Inferior parietal cortex (tissue), 1 donor: Measurements from ENCODE around the gene HOXA5.

ENCODE experiments used
- DNase-seq: peaks from one replicate; pipeline ENCODE4 v3.0.0-alpha.2; 2016; ENCODE audit errors: extremely low spot score

HOXA5 gene

DNA sequence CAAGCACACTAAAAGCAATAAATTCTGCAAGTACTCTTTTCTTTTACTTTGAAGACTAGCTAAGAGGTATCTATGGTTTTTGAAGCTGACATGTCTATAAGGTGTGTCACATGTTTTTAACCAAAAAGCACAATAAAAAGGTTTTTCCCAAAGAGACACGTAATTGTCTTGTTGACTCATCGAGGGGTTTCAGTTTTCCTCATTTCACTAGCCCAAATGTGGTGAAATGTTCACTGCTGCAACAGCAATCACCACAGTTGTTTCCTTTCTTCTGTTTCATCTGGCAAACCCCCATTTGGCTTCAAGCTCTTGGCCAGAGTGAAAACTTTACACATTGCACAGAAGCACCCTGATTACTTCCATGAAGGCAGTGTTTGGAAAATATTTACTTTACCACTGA lies 9.1 kb downstream of the HOXA5 start:
- DNase-seq, result no peak

DNA sequence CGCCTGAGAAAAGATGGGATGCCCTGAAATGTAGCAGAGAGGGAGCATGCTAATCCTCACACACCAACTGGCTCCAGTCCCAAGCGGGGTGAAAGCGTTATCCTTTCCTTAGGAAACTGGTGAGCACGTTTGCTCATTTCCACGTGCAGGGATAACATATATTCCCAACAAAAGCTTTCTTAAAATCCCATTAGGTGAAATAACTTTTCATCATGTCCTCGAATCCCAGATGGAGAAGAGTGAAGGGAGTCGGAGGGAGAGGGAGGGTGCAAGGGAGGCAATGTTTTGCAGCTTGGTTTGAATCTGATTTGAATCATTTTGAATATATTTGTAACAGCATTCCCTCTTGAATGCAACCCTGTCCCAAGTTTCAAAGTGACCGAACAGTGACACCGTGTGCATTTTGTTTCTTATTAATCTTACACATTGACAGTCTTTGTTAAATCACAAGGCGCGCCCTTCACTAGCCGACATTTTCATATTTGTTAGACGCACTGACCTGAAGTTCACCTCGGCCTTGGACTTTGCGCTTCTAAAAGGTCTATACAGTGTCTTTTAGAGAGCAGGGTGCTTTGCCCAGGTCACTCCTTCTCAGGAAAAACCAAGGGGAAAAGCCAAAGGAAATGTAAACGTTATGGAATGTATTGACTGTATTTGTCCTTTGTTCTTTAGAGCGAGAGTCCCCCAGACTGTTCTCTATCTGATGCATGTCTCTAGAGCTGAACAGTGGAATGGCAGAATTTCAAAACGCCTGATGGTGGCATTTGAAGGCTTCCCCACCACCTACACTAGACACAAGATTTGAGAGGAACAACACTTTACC lies 9.9 kb downstream of the HOXA5 start:
- no peak for DNase-seq

- DNase-seq, result no peak
Observed at GRCh38 chr7:27132978-27133377, 10.5 kb downstream of the HOXA5 start.

GRCh38 chr7:27132214-27132613 lies 11.3 kb downstream of the HOXA5 start:
- DNase-seq, result no peak

DNA sequence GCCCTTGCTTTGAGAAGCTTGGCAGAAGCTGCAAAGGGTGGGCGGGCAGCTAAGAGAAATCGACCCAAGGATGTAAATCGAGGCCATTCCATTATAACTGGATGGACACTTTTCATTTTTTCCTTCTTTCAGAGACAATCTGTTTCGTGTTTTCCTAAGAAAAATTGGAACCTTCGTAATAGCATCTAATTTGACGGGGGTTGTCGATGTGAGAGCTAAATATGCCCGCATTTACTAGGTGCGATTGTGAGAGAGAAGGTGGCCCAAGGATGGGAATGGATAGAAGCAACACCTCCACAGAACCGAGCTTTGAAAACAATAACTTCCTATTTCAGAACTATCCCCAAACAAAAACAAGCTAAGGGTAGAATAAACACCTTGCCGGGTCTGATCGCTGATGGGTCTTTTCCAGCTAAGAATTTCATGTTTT lies 12.1 kb downstream of the HOXA5 start:
- no peak for DNase-seq

GRCh38 chr7:27130540-27131389 lies 12.7 kb downstream of the HOXA5 start, which contains the start of gene HOXA4:
Gene HOXA4, minus strand, starts transcription at chr7:27130757. Its CDS starts 24 bp downstream, at chr7:27130733.
- DNase-seq, result no peak

DNA sequence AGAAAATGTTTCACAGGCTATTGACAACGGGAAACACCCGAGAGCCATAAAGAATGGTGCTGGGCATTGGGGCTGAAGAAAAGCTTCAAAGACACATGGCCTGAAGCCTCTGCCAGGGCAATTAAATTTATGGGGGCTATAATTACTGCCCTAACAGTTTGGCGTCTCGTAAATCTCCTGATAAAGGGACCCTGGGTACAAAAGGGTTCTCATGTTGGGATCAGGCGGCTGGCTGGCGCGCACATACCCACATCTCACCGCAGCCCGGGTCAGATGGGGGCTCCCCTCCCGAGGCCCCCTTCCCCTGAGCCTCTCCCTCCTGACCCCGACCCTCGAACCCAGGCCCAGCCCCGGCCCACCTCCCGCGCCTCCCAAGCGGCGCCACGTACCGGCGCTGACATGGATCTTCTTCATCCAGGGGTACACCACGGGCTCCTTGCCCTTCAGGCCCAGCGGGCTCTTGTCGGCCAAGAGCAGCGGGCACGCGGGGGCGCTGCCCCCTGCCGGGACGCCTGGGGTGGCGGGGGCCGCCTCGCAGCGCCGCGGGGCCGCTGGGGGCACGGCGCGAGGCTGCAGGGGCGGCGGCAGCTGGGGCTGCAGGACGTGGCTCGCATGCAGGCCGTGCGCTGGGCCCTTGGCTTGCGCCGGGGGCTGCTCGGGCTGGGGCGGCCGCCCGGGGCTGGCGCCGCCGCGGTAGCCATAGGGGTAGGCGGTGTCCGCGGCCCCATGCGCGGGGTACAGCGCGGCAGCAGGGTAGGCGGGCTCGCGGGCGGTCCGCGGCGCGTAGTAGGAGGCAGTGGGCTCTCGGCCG lies 13.5 kb downstream of the HOXA5 start:
- DNase-seq, result no peak

- no peak for DNase-seq
Observed at GRCh38 chr7:27128776-27129728, 14.4 kb downstream of the HOXA5 start.

- DNase-seq, result no peak
Observed at GRCh38 chr7:27128034-27128433, 15.4 kb downstream of the HOXA5 start.

GRCh38 chr7:27126596-27127327 lies 16.7 kb downstream of the HOXA5 start:
- no peak for DNase-seq

GRCh38 chr7:27125986-27126394 lies 17.5 kb downstream of the HOXA5 start:
- DNase-seq, result no peak

DNA sequence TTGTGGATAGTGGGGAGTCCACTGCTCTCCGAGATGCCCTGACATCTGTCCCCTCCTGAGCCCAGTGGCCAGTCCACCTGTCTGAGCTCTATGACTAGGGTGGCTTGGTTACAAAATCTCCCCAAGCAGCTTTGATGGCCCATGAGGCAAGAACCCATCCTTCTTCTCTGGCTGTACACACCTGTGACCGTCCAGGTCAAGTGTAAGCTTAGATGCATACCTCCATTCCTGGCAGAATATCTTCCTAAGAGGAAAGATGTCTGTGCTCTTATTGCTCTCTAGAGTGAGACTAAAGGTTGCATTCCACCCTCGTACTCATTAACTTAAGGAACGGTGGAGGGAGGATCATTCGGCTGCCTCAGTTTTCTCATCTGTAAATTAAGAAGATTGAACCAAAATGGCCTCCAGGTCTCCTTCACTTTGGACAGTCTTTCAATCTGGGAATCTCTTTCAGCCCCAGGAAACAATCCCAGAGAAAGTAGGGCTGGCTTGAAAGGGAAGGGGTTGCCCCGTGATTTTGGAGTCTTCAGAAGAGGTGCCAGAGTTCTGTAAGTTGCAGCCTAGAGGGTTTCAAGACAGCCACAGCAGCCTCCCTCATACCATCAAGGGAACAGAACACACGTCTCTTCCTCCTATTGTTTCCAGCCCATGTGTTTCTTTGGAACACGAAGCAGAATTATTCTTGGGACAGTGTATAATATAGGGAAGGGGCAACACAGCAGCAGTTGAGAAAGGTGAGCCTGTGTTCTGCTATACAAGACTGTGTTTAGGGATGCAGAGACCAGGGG lies 18.4 kb downstream of the HOXA5 start:
- no peak for DNase-seq

DNA sequence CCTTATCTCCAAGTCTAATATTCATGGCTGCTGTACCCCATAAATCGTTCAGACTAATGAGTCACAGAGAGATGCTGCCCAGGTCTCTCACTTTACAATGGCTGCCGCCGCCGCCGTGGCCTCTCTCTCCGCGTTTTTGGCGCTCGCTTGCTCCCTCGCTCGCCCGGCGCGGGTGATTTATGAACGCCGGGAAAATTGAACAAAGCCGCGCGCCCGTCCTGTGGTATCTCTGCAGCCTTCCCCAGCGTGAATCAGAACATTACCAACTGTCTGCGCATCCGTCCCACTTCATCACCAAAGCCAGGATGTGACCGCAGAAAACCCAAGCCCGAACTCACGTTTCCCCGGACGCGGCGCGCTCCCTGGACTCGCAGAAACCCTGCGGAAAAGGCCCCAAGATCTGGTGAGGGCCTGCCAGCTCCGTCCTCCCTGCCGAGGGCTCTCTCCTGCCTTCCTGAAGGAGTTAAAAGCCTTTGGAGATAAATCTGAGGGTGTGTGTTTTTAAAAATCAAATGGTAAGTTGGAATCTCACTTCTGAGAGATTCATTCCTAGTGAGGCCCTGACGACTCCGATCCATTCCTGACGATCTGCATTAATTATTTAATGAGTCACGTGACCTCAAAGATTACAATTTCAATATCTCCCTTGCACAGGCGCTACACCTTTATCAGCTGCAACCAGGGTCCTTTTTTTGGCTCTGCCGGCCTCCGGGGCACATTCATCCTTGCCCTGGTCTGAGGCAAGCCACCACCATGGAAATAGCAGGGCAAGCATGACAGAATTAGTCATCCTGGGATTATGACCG lies 19.2 kb downstream of the HOXA5 start:
- no peak for DNase-seq

DNA sequence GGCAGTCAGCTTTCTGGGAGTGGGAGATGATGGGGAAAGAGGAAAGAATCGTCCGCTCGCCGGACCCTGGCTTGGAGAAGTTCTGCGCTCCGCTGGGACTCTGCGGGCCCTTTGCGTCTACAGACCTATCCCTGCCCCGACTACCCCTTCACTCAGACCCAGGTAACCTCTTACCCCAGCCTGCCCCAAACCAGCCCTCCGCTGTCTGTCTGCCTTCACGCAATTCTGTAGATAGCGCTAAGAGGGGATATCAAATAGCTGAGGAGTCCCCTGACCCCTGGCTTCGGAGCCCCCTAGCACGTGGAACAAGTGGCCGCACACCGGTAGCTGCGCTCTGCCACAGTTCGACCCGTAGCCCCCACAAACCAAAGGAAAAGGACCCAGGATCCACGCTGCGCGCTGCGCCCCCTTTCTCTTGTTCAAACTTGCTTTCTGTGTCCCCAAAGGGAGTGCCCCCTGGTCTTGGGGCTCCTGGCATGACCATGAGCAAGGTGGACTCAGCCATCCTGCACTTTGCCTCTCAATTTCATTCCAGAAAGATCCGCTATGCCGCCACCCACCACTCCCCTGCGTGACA lies 19.9 kb downstream of the HOXA5 start:
- DNase-seq, result no peak

GRCh38 chr7:27123007-27123476 lies 20.4 kb downstream of the HOXA5 start:
- no peak for DNase-seq

- DNase-seq, result no peak
Observed at GRCh38 chr7:27122077-27122910, 21.2 kb downstream of the HOXA5 start.

DNA sequence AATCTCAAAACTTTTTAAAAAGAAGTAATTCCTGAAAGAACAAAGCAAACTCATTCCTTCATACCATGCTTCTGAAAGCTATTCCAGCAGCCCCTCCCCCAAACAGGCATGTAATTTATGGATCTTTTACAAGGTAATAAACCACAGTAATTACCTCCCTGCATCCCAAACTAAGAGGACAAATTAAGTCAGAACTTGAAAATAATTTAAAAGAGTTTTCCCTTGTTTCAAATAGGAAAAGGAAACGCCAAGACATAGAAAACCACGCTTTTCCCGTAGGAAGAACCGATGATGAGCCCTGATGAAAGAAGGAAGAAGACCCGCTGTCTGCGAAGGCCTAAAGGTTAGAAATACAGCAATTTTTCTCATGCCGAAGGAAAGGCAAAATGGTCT lies 21.8 kb downstream of the HOXA5 start:
- no peak for DNase-seq
